T-helper 2 cell (primary cell): ENCODE measurements around the gene CEP164.
A peak's percentile ranks its signal among the peaks of the same experiment; 100 is the strongest.

ENCODE experiments used
- DNase-seq, 5 experiments: peaks; one replicate each; pipeline versions ENCODE4 v3.0.0 to v3.0.0-alpha.2; 2012 to 2022
- total RNA-seq, 2 donors: gene quantifications; one replicate each; lab custom pipeline; 2026; lab: John Stamatoyannopoulos, UW

Gene CEP164
- total RNA-seq: 81.4 to 103 reads per million in 2 donors

DNA sequence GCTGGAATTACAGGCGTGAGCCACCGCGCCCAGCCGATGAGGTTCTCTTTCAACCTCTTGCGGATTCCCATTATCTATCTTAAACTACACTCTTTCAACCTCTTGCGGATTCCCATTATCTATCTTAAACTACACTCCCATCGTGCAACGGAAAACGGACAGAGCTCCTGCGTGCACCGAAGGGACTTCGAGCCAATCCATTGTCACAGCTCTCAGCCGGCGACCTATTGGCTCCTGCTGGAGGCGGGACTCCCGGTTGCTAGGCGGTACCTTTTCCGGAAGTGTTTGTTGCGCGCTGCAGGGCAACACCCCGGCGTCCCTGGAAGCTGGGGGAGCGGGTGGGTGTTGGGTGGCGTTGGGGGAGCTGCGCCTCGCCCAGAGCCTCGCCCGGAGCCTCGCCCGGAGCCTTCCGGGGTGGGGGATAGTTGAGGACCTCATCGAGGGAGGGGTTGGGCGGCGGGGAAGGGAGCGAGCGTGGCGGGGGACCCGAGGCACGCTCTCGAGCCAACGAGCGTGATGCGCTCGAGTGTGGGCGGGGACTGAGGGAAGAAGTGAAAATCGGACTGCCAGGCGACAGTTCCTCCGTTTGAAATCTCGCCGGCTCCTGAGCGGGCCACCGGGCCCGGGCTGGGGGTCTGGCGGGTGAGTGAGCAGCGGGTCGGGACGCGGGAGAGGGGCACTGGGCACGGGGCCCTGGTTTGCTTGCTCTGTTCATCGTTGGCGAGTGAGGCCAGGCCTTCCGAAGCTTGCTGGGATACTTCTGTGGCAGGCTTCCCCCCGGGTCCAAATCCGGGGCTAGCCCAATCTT lies at the start of gene CEP164:
CEP164 (plus strand) TSS at position 288 of the 808 bp plus-strand sequence. CDS start 10,733 bp downstream, outside the sequence.
- peak; percentile 81 to 98 (median 92) for DNase-seq

GRCh38 chr11:117278347-117278746 lies 49.3 kb upstream of the CEP164 start:
- no peak for DNase-seq

- peak in 2 of 5 experiments; percentile 1 to 91 for DNase-seq
Measured at GRCh38 chr11:117279711-117280376, 47.8 kb upstream of the CEP164 start.

- no peak for DNase-seq
Measured at GRCh38 chr11:117281159-117281558, 46.5 kb upstream of the CEP164 start.

- no peak for DNase-seq
Measured at GRCh38 chr11:117281869-117282268, 45.8 kb upstream of the CEP164 start.

GRCh38 chr11:117282956-117283355 lies 44.7 kb upstream of the CEP164 start:
- no peak for DNase-seq

GRCh38 chr11:117284053-117284452 lies 43.6 kb upstream of the CEP164 start:
- no peak for DNase-seq

- DNase-seq: no peak
Measured at GRCh38 chr11:117286588-117286987, 41.1 kb upstream of the CEP164 start.

DNA sequence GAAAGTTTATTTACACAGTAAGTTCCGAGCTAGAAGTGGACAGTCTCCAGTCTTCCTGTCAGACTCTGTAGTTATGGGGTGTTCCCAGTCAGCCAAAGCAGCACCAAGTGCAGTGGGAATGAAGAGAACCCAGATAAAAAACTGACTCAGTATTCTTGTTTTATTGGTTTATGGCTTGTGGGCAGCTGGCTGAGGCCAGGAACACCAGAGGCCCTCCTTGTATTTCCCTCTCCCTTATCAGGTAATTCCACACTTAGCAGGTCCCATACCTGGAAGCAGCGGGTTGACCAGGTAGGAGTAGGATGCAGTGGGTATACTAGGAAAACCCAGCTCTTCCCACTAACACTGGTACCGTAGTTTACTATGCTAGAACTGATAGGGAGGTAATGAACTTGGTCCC lies 40.0 kb upstream of the CEP164 start:
- DNase-seq: no peak

DNA sequence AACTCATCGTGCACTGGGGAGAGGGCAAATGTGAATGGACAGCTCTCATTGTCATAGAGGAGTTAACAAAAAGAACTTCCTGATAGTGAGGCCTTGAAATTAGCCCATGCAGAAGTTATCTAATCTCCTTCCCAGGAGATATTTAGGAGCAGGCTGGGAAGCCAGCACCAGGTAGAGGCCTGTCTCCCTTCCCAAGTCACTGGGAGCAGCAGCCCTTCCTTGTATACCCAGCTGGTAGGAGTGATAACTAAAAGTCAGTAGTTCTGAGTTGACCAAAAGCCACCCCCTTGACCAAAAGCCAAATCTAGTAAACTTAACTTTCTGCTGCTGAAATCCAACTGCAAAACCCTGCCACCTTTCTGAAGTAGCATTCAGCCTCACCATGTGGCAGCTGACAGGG lies 37.9 kb upstream of the CEP164 start:
- no peak for DNase-seq

DNA sequence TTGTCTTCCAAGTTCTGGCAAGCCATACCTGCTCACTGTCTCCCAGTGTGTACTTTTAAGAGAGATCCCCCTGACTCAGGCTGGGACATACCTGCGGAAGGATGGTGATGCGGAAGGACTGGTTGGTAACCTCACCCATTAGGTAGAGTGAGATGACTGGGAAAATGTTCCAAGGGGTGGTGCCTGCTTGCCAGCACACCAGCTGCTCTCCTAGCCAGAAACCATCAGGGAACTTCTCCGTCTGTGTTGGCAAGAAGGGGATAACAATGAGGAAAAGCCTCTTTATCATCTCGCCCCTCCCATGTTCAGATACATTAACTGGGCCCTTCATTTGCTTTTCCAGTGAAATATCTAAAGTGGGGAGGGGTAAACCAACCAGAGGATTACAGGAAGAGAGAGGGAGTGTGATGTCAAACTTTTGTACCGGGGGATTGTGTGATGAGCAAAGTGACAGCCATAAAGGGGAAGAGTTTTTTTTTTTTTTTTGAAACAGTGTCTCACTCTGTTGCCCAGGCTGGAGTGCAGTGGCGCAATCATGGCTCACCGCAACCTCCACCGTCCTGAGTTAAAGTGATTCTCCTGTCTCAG lies 36.8 kb upstream of the CEP164 start, which contains the start of gene BACE1-AS:
BACE1-AS (plus strand) TSS at position 538 of the 588 bp plus-strand sequence.
- no peak for DNase-seq

DNA sequence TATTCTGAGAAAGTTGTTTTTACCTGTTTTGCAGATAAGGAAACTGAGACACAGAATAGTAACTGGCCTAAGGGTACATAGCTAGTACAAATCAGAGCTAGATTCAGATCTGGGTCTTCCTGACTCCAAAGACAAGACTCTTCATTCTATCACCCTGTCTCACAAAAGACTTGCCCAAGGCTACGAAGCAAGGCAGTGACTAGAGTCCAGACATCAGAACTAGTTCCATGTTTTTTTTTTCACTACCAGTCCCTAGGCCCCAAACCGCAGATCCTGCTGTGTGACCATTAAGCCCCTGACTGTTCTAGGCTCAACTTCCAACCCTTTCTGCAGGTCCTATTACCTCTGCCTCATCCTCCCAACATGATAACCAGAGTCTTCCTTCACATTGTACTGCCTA lies 35.0 kb upstream of the CEP164 start:
- no peak for DNase-seq

- no peak for DNase-seq
Measured at GRCh38 chr11:117295438-117296137, 32.1 kb upstream of the CEP164 start.

- DNase-seq: no peak
Measured at GRCh38 chr11:117296881-117297280, 30.8 kb upstream of the CEP164 start.

DNA sequence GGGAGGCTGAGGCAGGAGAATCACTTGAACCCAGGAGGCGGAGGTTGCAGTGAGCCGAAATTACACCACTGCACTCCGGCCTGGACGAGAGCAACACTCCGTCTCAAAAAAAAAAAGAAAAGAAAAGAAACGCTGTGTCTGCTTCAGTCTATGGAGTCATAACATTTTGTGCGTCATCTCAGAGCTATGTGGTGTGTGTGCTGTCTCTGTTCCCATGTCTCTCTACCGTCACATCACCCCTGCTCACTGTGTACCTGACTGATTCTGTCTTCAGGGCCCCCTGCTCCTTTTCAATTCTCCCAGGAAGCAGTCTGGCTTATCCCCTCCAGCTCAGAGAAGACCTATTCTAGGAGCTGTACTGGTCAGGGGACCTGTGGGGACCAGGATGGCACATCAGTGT lies 29.5 kb upstream of the CEP164 start:
- no peak for DNase-seq

DNA sequence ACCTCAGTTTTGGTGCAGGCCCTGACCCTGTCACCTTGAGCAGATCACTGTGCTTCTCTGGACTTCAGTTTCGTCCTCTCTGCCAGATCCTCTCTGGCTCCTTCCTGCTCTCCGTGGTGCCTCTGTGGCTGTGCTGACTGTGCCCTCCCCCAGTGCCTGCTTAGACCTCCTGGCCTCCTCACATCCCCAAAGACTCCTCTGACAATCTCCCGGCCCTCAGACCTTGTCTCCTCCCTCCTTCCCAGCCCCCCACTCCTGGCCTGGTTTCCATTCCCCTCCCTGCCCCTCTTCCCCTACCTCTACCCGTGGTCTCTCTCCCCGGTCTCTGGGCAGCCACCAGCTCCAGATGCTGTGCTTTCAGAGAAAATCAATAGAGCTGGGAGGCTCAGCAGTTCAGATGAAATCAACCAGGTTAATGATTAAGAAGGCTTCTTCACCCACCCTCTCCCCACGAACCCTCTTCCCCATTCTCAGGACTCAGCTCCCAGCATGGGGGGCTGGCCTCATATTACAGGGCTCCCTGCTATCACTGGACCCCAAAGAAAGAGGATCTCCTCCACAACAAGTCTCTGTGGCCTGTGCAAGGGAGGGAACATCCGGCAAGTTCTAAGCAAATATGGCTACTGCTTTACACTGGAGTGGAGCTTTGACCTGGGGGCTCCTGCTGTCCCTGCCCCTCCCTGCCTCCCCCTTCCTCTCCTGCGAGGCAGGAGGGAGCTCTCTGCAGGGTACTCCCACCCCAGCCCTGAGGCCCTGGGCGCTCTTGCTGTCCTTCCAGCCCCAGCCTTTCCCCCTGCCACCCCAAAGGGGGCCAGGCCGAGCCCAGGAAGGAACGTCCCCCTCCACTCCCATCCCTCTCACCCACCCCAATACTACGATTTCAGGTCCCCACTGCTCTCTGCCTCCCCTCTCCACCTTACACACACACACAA lies 28.0 kb upstream of the CEP164 start:
- no peak for DNase-seq

DNA sequence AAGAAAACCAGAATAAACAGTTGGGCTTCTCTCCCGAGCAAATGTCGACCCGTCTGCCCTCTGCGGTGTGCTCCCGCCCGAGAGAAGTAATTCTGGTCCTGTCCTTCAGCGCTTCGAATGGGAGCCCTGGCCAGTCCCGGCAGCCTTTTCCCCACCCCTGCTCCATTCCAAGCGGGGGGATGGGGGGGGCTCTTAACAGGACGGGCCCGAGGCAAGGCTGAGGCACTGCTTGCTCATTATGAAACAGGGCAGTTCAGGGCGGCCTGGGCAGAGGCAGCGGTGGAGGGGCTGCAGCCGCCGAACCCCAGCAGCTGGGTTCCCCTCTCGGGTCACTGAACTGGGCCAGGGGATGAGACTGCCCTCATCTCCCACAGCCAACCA lies 27.4 kb upstream of the CEP164 start:
- DNase-seq: no peak

GRCh38 chr11:117300773-117301172 lies 26.9 kb upstream of the CEP164 start:
- no peak for DNase-seq

DNA sequence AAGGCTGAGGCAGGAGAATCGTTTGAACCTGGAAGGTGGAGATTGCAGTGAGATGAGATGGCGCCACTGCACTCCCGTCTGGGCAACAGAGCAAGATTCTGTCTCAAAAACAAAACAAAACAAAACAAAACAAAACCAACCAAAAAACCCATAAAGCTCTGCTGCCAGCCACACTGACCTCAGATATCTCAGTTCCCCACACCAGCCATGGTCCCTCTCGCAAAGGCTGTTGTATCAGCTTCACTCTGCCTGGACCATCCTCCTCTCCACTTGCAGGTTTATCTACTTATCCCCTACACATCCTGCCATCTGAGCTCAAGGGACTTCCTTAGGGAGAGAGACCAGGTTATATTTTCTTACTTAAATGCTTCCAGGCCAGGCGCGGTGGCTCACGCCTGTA lies 25.4 kb upstream of the CEP164 start:
- DNase-seq: no peak

GRCh38 chr11:117303101-117303500 lies 24.6 kb upstream of the CEP164 start:
- no peak for DNase-seq

DNA sequence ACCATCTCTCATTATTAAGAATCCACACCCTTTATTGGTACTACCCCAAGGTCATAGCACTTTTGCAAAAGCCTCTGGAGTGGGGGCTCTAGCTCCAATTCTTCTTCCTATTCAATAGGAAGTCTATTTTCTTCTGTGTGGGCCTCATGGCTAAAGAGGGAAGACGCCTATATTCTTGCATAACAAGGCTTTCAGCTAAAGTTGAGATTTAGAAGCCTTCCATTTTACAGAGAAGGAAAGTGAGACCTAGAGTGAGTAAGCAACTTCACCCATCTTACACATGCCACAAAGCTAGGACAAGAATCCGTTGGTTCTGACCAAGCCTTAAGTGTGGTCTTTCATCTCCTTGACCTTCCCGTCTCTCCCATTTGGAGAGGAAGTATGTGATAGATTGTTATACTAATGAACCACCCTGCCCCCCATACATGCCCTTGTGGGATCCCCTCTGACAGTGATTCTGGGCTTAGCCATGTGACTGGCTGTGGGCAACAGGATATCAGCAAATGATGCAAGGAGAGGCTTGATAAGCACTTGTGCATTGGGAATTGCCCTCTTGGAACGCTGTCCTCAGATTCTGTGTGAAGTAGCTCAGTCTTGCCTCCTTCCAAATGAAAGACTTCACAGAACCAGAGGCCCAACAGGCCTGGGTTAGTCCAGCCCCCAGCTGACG lies 23.9 kb upstream of the CEP164 start:
- no peak for DNase-seq
